WTC11 (cell line): Measurements from ENCODE around the gene ADAM8. TPM values are rescaled to one million over a fixed set of nuclear protein-coding genes. Genes with fewer than 3 reads are reported as not detected.

Source experiments
- ATAC-seq: fragments of 200-7000 bp; cut with Tn5 transposase; 2 replicates; pipeline ENCODE4 v1.10.0; 2021; ENCODE audit warnings: mild to moderate bottlenecking, moderate library complexity
- CTCF ChIA-PET: fragments of 300-600 bp; sonication (Branson Sonifier 250); formaldehyde crosslinking; loops from one replicate; lab custom pipeline; 2021; ENCODE audit warnings: antibody characterized with exemption; lab: Charles Lee
- POLR2A ChIA-PET: fragments of 350-600 bp; sonication (Branson Sonifier 250); formaldehyde crosslinking; loops from one replicate; lab custom pipeline; 2021; ENCODE audit warnings: antibody characterized with exemption; lab: Charles Lee
- DNase-seq: peaks from one replicate; pipeline ENCODE4 v3.0.0; 2021; ENCODE audit warnings: low spot score
- H3K27ac Mint-ChIP-seq: 2 replicates; pipeline ENCODE4 v1.8.0; 2021; ENCODE audit warnings: mixed read lengths
- H3K27me3 Mint-ChIP-seq: 2 replicates; pipeline ENCODE4 v1.8.0; 2021; ENCODE audit warnings: low read depth, mild to moderate bottlenecking, moderate library complexity, mixed read lengths
- H3K36me3 Mint-ChIP-seq: 2 replicates; pipeline ENCODE4 v1.8.0; 2021; ENCODE audit warnings: mixed read lengths
- H3K4me1 Mint-ChIP-seq: 2 replicates; pipeline ENCODE4 v1.8.0; 2022; ENCODE audit warnings: mixed read lengths
- H3K4me3 Mint-ChIP-seq: 2 replicates; pipeline ENCODE4 v1.8.0; 2021; ENCODE audit warnings: mild to moderate bottlenecking, moderate library complexity, mixed read lengths
- H3K9me3 Mint-ChIP-seq: 2 replicates; pipeline ENCODE4 v1.8.0; 2021; ENCODE audit warnings: mixed read lengths
- AFF4 ChIP-seq: sonication (generic); formaldehyde crosslinking; IDR thresholded peaks from 2 replicates; pipeline ENCODE4 v1.8.1; 2023; ENCODE audit warnings: mild to moderate bottlenecking, missing genetic modification reagents, borderline replicate concordance
- ATF1 ChIP-seq: sonication (generic); formaldehyde crosslinking; IDR thresholded peaks from 2 replicates; pipeline ENCODE4 v1.8.1; 2023; ENCODE audit warnings: mild to moderate bottlenecking, moderate library complexity, missing genetic modification reagents
- ATF3 ChIP-seq: sonication (generic); formaldehyde crosslinking; conservative IDR thresholded peaks from 2 replicates; pipeline ENCODE4 v1.8.1; 2022; ENCODE audit warnings: mild to moderate bottlenecking, missing genetic modification reagents
- CBFB ChIP-seq: sonication (generic); formaldehyde crosslinking; IDR thresholded peaks from 2 replicates; pipeline ENCODE4 v1.8.1; 2022; ENCODE audit warnings: mild to moderate bottlenecking, low read depth, missing genetic modification reagents
- CDX4 ChIP-seq: fragments of 250-450 bp; sonication (Bioruptor Pico); IDR thresholded peaks from 2 replicates; pipeline ENCODE4 v1.9.0; 2021; ENCODE audit warnings: moderate library complexity, mild to moderate bottlenecking, inconsistent platforms, borderline replicate concordance
- E2F1 ChIP-seq: sonication (generic); formaldehyde crosslinking; IDR thresholded peaks from 2 replicates; pipeline ENCODE4 v1.8.0; 2022; ENCODE audit warnings: mild to moderate bottlenecking, missing genetic modification reagents
- E2F5 ChIP-seq: sonication (generic); formaldehyde crosslinking; IDR thresholded peaks from 2 replicates; pipeline ENCODE4 v1.8.1; 2022; ENCODE audit warnings: mild to moderate bottlenecking, moderate library complexity, missing genetic modification reagents
- FOXK1 ChIP-seq: sonication (generic); formaldehyde crosslinking; IDR thresholded peaks from 2 replicates; pipeline ENCODE4 v1.8.0; 2022; ENCODE audit warnings: mild to moderate bottlenecking, moderate library complexity, missing genetic modification reagents
- GRHL2 ChIP-seq: fragments of 250-450 bp; sonication (Bioruptor Pico); IDR thresholded peaks from 2 replicates; pipeline ENCODE4 v1.8.0; 2022; ENCODE audit warnings: mild to moderate bottlenecking, moderate library complexity; ENCODE audit not compliant: insufficient replicate concordance, severe bottlenecking
- HMGA2 ChIP-seq: fragments of 250-450 bp; sonication (Bioruptor Pico); IDR thresholded peaks from 2 replicates; pipeline ENCODE4 v1.4.0; 2021; ENCODE audit warnings: mild to moderate bottlenecking, moderate library complexity
- JAZF1 ChIP-seq: fragments of 250-450 bp; sonication (Bioruptor Pico); IDR thresholded peaks from 2 replicates; pipeline ENCODE4 v1.9.0; 2021; ENCODE audit warnings: moderate library complexity, mild to moderate bottlenecking, inconsistent platforms
- MAX ChIP-seq: sonication (generic); formaldehyde crosslinking; IDR thresholded peaks from 2 replicates; pipeline ENCODE4 v1.8.0; 2022; ENCODE audit warnings: mild to moderate bottlenecking, missing genetic modification reagents
- NFATC4 ChIP-seq: fragments of 250-450 bp; sonication (Bioruptor Pico); IDR thresholded peaks from 2 replicates; pipeline ENCODE4 v1.9.0; 2021; ENCODE audit warnings: mild to moderate bottlenecking
- RORB ChIP-seq: fragments of 250-450 bp; sonication (Bioruptor Pico); IDR thresholded peaks from 2 replicates; pipeline ENCODE4 v1.9.0; 2021; ENCODE audit warnings: mild to moderate bottlenecking
- TEAD1 ChIP-seq: sonication (generic); formaldehyde crosslinking; IDR thresholded peaks from 2 replicates; pipeline ENCODE4 v1.8.0; 2022; ENCODE audit warnings: mild to moderate bottlenecking, missing genetic modification reagents
- TEAD4 ChIP-seq: sonication (generic); formaldehyde crosslinking; IDR thresholded peaks from 2 replicates; pipeline ENCODE4 v1.8.0; 2022; ENCODE audit warnings: mild to moderate bottlenecking, missing genetic modification reagents
- ZBTB21 ChIP-seq: sonication (generic); formaldehyde crosslinking; IDR thresholded peaks from 2 replicates; pipeline ENCODE4 v1.8.1; 2023; ENCODE audit warnings: mild to moderate bottlenecking, missing genetic modification reagents, borderline replicate concordance
- ZMAT4 ChIP-seq: fragments of 250-450 bp; sonication (Bioruptor Pico); IDR thresholded peaks from 2 replicates; pipeline ENCODE4 v1.9.0; 2021; ENCODE audit warnings: mild to moderate bottlenecking
- ZNF219 ChIP-seq: sonication (generic); formaldehyde crosslinking; IDR thresholded peaks from 2 replicates; pipeline ENCODE4 v1.8.0; 2023; ENCODE audit warnings: missing genetic modification reagents, mild to moderate bottlenecking, borderline replicate concordance
- ZNF512 ChIP-seq: sonication (generic); formaldehyde crosslinking; IDR thresholded peaks from 2 replicates; pipeline ENCODE4 v1.8.1; 2022; ENCODE audit warnings: missing genetic modification reagents, borderline replicate concordance
- total RNA-seq: library from RNA; stranded (reverse); gene quantifications from 3 replicates; pipeline ENCODE4 v1.2.3, GENCODE V29; 2021

The ADAM8 gene
- total RNA-seq, 1 experiment from 2014 or later: 7.2 TPM

- no peak for TF ChIP-seq CBFB (CRISPR knock-in tag)
- TF ChIP-seq ZMAT4 (CRISPR knock-in tag): no peak
These were observed 21.8 kb upstream of the ADAM8 start (continued) for GRCh38 chr10:133298466-133298865.

- TF ChIP-seq RORB (CRISPR knock-in tag) (no peak), ZBTB21 (CRISPR knock-in tag) (no peak), TEAD4 (CRISPR knock-in tag) (no peak), ZNF219 (no peak), GRHL2 (CRISPR knock-in tag) (no peak)
- ChIA-PET POLR2A (no interaction called here), CTCF (no interaction called here)
- Mint-ChIP-seq H3K4me3 (no peak overlapping the region), H3K27me3 (no peaks in the 10 kb centered on the region), H3K9me3 (no peaks in the 10 kb centered on the region), H3K27ac (no peak overlapping the region), H3K36me3 (peaks cover 60% of the 10 kb centered on the region), H3K4me1 (no peaks in the 10 kb centered on the region)
- ATAC-seq (no peak), DNase-seq (no peak)
These were observed 20.8 kb upstream of the ADAM8 start for GRCh38 chr10:133297504-133297903.

- H3K27me3 Mint-ChIP-seq: no peaks in the 10 kb centered on the region
- POLR2A ChIA-PET: no interaction called here
- TF ChIP-seq NFATC4 (no peak), TEAD1 (CRISPR knock-in tag) (no peak), HMGA2 (no peak), AFF4 (CRISPR knock-in tag) (no peak)
- no peaks in the 10 kb centered on the region for H3K9me3 Mint-ChIP-seq
- no peak overlapping the region for H3K27ac Mint-ChIP-seq
- no peaks in the 10 kb centered on the region for H3K4me1 Mint-ChIP-seq
- CTCF ChIA-PET: no interaction called here
- no peak overlapping the region for H3K4me3 Mint-ChIP-seq
- DNase-seq (no peak), ATAC-seq (no peak)
- H3K36me3 Mint-ChIP-seq: peaks cover 56% of the 10 kb centered on the region
These were observed 19.0 kb upstream of the ADAM8 start for GRCh38 chr10:133295426-133296320.

- CTCF ChIA-PET: interaction anchor here (0.7 kb wide), 1 partner anchor 35 kb away, joined by 3 read pairs; no protein-coding TSS in a partner anchor
- no peak for TF ChIP-seq ATF1 (CRISPR knock-in tag)
- TF ChIP-seq ZMAT4 (CRISPR knock-in tag): no peak
- no peak for TF ChIP-seq E2F1 (CRISPR knock-in tag)
- no peak for TF ChIP-seq JAZF1 (CRISPR knock-in tag)
- no peak for TF ChIP-seq ATF3 (CRISPR knock-in tag)
- no peak for TF ChIP-seq E2F5 (CRISPR knock-in tag)
- TF ChIP-seq MAX (CRISPR knock-in tag): no peak
- TF ChIP-seq CDX4: no peak
- TF ChIP-seq ZNF512: no peak
- no peak for TF ChIP-seq TEAD4 (CRISPR knock-in tag)
- no peak for TF ChIP-seq FOXK1 (CRISPR knock-in tag)
These were observed 17.5 kb upstream of the ADAM8 start for GRCh38 chr10:133294189-133294588.

More at GRCh38 chr10:133294189-133294588, 17.5 kb upstream of the ADAM8 start:
- DNase-seq (no peak), ATAC-seq (no peak)
- POLR2A ChIA-PET: no interaction called here
- no peak overlapping the region for H3K4me3 Mint-ChIP-seq
- H3K9me3 Mint-ChIP-seq: no peaks in the 10 kb centered on the region
- H3K27me3 Mint-ChIP-seq: no peaks in the 10 kb centered on the region
- no peaks in the 10 kb centered on the region for H3K4me1 Mint-ChIP-seq
- no peak overlapping the region for H3K27ac Mint-ChIP-seq
- peaks cover 51% of the 10 kb centered on the region for H3K36me3 Mint-ChIP-seq
